ENCODE data around the gene ATP10B.

DNA sequence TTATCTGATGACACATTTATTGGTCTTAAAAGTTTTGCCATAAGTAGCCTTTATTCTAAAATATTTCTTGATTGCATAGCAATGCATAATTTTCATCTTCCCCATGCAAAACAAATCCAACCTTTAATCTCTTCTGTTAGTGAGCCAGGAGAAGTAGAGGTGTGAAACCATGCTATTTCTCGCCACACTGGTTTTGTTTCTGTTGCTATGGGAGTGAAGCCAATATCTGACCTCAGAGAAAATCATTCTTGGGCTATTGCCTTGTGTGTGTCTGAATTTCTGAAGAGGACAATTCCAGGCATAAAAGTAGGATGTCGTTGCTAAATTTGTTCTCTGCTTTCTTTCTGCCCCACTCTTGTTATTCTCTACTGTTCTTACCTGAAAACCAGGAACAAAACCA is 246.7 kb downstream of the ATP10B start:
- TF ChIP-seq, protein P1, sequence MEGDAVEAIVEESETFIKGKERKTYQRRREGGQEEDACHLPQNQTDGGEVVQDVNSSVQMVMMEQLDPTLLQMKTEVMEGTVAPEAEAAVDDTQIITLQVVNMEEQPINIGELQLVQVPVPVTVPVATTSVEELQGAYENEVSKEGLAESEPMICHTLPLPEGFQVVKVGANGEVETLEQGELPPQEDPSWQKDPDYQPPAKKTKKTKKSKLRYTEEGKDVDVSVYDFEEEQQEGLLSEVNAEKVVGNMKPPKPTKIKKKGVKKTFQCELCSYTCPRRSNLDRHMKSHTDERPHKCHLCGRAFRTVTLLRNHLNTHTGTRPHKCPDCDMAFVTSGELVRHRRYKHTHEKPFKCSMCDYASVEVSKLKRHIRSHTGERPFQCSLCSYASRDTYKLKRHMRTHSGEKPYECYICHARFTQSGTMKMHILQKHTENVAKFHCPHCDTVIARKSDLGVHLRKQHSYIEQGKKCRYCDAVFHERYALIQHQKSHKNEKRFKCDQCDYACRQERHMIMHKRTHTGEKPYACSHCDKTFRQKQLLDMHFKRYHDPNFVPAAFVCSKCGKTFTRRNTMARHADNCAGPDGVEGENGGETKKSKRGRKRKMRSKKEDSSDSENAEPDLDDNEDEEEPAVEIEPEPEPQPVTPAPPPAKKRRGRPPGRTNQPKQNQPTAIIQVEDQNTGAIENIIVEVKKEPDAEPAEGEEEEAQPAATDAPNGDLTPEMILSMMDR (IDR thresholded peaks at IDR 0.05): no peak
- no peak for TF ChIP-seq POLR2A (IDR thresholded peaks at IDR 0.05)
